Right renal pelvis (tissue), 4 donors: ENCODE data around the gene TBL1Y. TPM values are rescaled to one million over a fixed set of nuclear protein-coding genes. Genes with fewer than 3 reads are reported as not detected.
"Not testable (repeated sequence)": the region's sequence is repeated elsewhere in the genome, so short reads cannot be mapped to it uniquely, and the experiment has no call there.

Experiments used
- DNase-seq, 4 donors: peaks; one replicate each; pipeline ENCODE4 v3.0.0-alpha.2; 2013; ENCODE audit warnings: low read depth in 4 of 4, low spot score in 3 of 4, missing footprints in 1 of 4
- polyA plus RNA-seq, 4 donors: library from polyadenylated mRNA; unstranded; fragments of 120-200 nt; gene quantifications; one replicate each; pipeline ENCODE4 v1.2.1, GENCODE V29; 2013; ENCODE audit not compliant: insufficient read length in 4 of 4

The TBL1Y gene
- 1 to 10 TPM; 3.0 to 3.9 (median 3.6) TPM for polyA plus RNA-seq

DNA sequence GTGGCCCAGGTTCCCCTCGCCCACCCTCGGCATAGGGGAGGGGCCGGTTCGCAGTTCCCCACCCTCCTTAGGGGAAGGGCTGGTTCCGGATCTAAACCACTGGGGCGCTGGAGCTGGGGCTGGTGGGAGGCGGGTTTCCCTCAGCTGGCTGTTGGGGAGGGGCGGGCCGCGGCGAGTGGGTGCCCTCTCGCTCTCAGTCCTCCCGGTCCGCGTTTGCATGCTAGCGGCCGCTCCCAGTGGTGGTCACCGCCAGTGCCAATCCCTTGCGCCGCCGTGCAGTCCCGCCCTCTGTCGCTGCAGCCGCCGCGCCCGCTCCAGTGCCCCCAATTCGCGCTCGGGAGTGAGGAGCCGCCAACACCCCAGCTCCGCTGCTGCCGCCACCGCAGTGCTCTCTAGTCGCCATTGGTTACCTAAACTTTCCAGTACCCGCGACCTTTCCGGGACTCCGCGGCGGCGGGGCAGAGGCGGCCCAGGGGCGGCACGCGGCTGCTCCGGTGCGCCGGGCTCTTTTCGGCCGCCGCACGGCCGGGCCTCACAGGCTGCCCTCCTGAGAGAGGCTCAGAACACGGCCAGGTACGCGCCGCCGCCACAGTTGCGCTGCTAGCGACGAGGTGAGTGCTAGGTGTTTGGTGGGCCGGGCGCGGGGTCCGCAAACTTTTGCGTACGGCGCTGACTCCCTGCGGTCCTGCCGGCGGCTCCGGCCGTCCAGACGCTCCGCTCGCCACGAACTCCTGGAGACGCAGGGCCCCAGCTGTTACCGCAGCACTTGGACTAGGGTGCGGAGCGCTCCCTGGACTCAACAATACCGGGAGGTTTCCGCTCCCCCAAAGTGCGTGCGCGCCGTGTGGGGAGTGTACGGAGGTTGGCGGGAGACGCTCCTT is at the start of gene TBL1Y:
TSS of gene TBL1Y (plus strand) at position 326 of the 881 bp plus-strand sequence. CDS start 114,388 bp downstream, outside the sequence.
- DNase-seq = no peak

- DNase-seq = no peak
These were observed 16.0 kb upstream of the TBL1Y start for GRCh38 chrY:6894496-6894895.

GRCh38 chrY:6895236-6895635 is 15.3 kb upstream of the TBL1Y start:
- DNase-seq = no peak

DNA sequence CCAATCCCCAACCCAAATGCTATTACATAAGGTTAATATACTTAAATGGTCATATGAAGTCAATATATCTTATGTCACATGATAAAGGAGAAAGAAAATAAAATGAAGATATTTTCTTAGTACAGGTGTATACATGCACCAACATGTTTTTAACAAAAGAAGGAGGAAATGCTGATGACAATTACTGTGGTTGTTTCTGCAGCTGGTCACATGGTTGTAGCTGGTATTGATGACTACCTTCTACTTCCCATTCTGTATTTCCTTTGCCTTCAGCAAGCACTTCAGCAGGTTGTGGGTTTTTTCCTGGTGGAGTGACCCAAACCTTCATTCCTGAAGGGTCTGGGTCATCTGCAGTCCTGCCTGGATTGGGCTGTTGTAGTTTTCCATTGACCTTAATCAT is 8.4 kb upstream of the TBL1Y start:
- not testable (repeated sequence) for DNase-seq

- DNase-seq = no peak
These were observed 2.9 kb upstream of the TBL1Y start for GRCh38 chrY:6907591-6907990.

- not testable (repeated sequence) for DNase-seq
These were observed 2.5 kb upstream of the TBL1Y start for GRCh38 chrY:6908021-6908420.

DNA sequence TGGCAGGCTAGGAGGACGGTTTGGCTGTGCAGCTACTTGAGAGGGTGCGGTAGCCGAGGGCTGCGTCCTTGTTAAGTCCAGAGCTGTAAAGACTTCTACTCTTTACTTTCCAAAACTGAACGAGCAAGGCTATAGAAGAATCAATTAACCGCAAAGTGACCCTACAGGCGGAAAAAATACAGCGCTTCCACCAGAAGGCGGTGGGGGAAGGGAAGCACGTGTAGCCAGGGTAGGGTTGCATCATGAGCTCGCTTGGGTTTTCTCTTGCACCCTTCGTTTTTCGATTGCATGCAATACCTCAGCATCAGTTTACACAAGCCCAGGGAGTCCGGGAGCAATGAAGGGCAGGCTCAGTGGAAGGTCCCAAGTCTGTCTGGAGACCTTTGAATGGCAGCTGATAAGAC is 1.4 kb upstream of the TBL1Y start:
- no peak for DNase-seq

DNA sequence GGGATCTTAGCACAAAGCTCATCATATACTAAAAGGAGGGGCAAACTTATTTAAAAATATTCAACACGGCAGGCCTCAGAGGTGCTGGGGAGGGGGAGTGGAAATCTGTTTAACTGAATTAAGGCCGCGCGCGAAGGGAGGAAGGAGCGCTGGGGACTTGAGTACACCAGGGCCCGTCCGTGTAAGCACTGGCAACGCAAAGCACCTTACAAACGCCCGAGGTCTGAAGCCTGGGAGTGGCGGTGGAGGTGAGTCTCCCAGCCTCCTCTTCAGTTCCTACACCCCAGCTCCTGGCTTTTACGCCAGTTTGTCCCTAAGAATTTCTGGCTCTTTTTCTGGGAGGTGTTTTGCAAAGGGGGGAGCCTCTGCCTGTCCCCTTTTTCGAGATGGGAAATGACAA is 641 bp upstream of the TBL1Y start:
- DNase-seq = no peak

GRCh38 chrY:6911253-6911881 is 870 bp downstream of the TBL1Y start, which contains the start of gene AMELY:
Gene AMELY, minus strand, starts transcription at chrY:6911752. Its CDS starts 39,144 bp downstream, at chrY:6872608.
- no peak for DNase-seq

- no peak for DNase-seq
These were observed 2.9 kb downstream of the TBL1Y start for GRCh38 chrY:6913362-6913761.

- DNase-seq = no peak
These were observed 10.6 kb downstream of the TBL1Y start for GRCh38 chrY:6921061-6921460.

DNA sequence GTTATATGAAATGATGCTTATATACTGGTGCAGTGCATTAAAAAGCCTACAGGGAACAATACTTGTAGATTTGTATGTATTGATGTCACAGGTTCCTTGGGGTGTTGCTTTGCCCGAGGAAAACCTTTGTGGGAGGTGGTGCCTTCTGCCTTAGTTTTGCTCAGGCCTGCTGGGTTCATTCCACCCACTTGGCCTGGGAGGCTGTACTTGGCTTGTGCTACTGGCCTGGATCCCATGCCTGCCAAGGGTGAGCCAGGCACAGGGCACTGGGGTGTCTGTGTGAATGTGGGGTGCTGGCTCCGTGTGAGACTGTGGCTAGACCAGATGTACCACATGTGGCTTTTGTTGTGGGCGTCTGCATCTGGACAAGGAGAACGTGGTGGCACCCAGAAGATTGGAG is 17.8 kb downstream of the TBL1Y start:
- DNase-seq = no peak

GRCh38 chrY:6929237-6929636 is 18.7 kb downstream of the TBL1Y start:
- DNase-seq = no peak

GRCh38 chrY:6931779-6932396 is 21.4 kb downstream of the TBL1Y start:
- DNase-seq = no peak

DNA sequence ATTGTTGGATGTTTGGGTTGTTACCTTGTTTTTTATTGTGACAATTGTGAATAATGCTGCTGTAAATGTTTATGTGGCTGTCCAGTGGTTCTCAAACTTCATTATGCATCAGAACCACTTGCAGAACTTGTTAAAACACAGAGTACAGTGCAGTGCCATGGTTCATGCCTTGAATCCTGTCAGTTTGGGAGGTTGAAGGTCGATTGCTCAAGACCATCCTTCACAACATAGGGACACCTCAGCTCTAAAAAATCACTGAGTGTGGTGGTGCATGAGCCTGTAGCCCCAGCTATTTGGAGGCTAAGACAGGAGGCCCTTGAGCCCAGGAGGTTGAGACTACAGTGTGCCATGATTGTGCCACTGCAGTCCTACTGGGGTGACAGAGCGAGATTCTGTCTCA is 25.0 kb downstream of the TBL1Y start:
- no peak for DNase-seq

DNA sequence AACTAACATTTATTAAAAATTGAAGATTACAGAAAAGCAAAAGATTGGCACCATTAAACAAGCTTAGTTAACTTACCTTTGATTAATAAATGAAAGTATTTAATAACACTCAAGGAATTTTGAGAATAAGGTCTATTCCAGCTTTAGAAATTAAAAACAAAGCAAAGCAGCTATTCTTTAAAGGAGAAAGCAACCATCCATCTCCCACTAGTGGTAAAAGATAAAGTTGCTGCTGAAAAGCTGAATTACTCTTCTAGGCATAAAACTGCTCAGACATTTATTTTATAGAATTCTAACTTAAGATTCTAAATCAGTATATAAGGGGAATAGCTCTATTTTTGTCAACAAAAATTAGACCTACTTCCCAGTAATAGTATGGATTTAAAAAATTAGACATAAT is 37.2 kb downstream of the TBL1Y start:
- DNase-seq = no peak

DNA sequence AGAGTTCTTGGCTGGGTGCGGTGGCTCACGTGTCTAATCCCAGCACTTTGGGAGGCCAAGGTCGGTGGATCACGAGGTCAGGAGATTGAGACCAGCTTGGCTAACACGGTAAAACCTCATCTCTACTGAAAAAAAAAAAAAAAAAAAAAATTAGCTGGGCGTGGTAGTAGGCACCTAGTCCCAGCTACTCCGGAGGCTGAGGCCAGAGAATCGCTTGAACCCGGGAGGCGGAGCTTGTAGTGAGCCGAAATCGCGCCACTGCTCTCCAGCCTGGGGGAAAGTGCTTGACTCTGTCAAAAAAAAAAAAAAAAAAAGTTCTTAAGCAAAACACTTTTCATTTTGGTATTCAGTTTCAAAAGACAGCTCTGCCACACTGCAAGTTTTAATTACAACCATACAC is 37.9 kb downstream of the TBL1Y start:
- DNase-seq = no peak

DNA sequence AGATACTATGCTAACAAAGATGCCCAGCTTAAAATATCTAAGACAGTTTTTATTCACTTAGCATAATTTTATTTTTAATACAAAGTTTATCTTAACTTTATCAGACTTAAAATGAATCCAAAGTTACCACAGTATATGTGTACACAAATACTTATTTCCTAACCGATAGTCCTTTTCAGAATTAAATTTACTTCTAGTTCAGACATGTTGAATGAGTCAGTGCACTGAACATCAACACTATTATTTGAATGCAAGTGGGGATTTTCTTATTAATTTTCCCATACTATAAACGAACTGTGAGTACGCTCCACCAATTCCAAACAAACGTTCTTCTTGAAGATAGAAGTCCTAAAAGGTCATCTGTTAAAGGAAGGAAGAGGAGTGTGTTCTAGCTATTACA is 39.5 kb downstream of the TBL1Y start:
- DNase-seq = no peak

- DNase-seq = peak; percentile 10 to 32 (median 18)
These were observed 54.2 kb downstream of the TBL1Y start for GRCh38 chrY:6964732-6965131.

GRCh38 chrY:6966521-6966920 is 56.0 kb downstream of the TBL1Y start:
- DNase-seq = no peak

DNA sequence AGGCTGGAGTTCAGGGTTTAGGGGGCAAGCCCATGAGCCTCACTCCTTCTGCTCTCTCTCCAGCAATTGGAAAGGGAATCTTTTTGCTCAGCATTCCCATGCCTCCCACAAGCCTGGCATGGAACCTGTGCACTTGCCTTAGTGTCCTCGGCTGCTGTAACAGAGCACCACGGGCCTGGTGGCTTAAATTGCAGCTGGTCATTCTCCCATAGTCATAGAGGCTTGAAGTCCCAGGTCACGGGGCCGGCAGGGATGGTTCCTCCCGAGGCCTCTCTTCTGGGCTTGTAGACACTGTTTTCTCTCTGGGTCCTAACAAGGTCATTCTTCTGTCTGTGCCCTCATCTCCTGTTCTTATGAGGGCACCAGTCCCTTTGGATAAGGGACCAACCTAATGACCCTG is 57.2 kb downstream of the TBL1Y start:
- no peak for DNase-seq
